ENCODE results near the gene EIF3M.
"Not testable (repeated sequence)": the region's sequence is repeated elsewhere in the genome, so short reads cannot be mapped to it uniquely, and the experiment has no call there.

Gene EIF3M

GRCh38 chr11:32594272-32594671 is 10.6 kb downstream of the EIF3M start:
- no peak for TF ChIP-seq CTCF (IDR thresholded peaks at IDR 0.05)
- no peak for TF ChIP-seq ZFX (IDR thresholded peaks at IDR 0.05; ENCODE audit: borderline replicate concordance)
- H3K27ac ChIP-seq: no peak overlapping the region

- not testable (repeated sequence) for H3K27ac ChIP-seq
These were observed 12.5 kb downstream of the EIF3M start for GRCh38 chr11:32596114-32596513.

- H3K27ac ChIP-seq: no peak overlapping the region
- TF ChIP-seq CTCF (IDR thresholded peaks at IDR 0.05) (no peak), ZFX (IDR thresholded peaks at IDR 0.05; ENCODE audit: borderline replicate concordance) (no peak)
These were observed 14.3 kb downstream of the EIF3M start for GRCh38 chr11:32597921-32598320.

- TF ChIP-seq CTCF (IDR thresholded peaks at IDR 0.05) (no peak), ZFX (IDR thresholded peaks at IDR 0.05; ENCODE audit: borderline replicate concordance) (no peak)
- H3K27ac ChIP-seq: no peak overlapping the region
These were observed 19.2 kb downstream of the EIF3M start for GRCh38 chr11:32602657-32603415.

- H3K27ac ChIP-seq: no peak overlapping the region
- TF ChIP-seq ZFX (IDR thresholded peaks at IDR 0.05; ENCODE audit: borderline replicate concordance): no peak
- TF ChIP-seq CTCF (IDR thresholded peaks at IDR 0.05): no peak
These were observed 22.6 kb downstream of the EIF3M start for GRCh38 chr11:32606220-32606619.

- not testable (repeated sequence) for H3K27ac ChIP-seq
These were observed 25.2 kb downstream of the EIF3M start for GRCh38 chr11:32608826-32609225.

- no peak overlapping the region for H3K27ac ChIP-seq
- TF ChIP-seq CTCF (IDR thresholded peaks at IDR 0.05): no peak
These were observed 27.2 kb downstream of the EIF3M start for GRCh38 chr11:32610797-32611352.

- H3K27ac ChIP-seq: no peak overlapping the region
These were observed 30.0 kb downstream of the EIF3M start for GRCh38 chr11:32613500-32614151.

More at GRCh38 chr11:32613500-32614151, 30.0 kb downstream of the EIF3M start:
- no peak for TF ChIP-seq ZFX (IDR thresholded peaks at IDR 0.05; ENCODE audit: borderline replicate concordance)
- no peak for TF ChIP-seq CTCF (IDR thresholded peaks at IDR 0.05)
